ENCODE results near the gene FRS3.

FRS3 gene

DNA sequence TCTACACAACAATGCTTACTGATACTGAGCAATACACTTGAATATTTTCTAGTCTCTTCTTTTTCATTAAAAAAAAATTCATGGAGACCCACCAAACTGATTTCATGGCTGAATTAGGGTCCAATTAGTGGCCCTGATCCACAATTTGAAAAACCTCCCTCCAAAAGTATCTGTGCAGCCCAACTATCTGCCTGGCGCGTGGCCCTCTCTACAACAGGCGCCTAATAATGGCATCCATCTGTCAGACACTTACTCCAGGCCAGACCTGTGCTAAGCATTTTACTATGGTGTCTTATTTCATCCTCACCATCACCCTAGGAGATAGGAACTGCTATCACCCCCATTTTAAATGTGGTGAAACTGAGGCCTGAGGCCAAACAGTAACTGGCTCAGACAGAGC, 58.3 kb downstream of the FRS3 start:
- H3K27ac Mint-ChIP-seq: peak overlapping the region; percentile 95
- peaks cover 100% of the 10 kb centered on the region for H3K4me1 Mint-ChIP-seq
- ATAC-seq: no peak
- H3K36me3 Mint-ChIP-seq: peaks cover 9% of the 10 kb centered on the region
- no peaks in the 10 kb centered on the region for H3K27me3 Mint-ChIP-seq
- H3K9me3 Mint-ChIP-seq: no peaks in the 10 kb centered on the region
- H3K4me3 Mint-ChIP-seq: peak overlapping the region; percentile 86

DNA sequence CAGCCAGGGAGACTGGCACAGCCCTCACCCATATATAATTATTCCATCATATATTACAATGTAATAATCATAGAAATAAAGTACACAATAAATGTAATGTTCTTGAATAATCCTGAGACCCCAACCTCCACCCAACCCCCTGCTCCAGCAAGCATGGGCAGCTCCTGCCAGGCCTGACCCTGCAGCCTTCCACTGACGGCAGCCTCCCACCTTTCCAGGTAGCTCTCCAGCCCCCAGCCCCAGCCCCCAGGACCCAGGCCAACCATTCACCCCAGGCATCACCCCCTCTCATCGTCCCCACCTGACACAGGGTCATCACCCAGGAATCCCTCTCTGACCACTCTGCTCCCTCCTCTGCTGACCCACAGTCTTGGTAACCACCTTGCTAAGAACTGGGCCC, 58.9 kb downstream of the FRS3 start:
- peak overlapping the region; percentile 95 for H3K27ac Mint-ChIP-seq
- no peak for ATAC-seq
- H3K9me3 Mint-ChIP-seq: no peaks in the 10 kb centered on the region
- H3K36me3 Mint-ChIP-seq: peaks cover 14% of the 10 kb centered on the region
- peak overlapping the region; percentile 86 for H3K4me3 Mint-ChIP-seq
- H3K4me1 Mint-ChIP-seq: peaks cover 100% of the 10 kb centered on the region
- no peaks in the 10 kb centered on the region for H3K27me3 Mint-ChIP-seq

DNA sequence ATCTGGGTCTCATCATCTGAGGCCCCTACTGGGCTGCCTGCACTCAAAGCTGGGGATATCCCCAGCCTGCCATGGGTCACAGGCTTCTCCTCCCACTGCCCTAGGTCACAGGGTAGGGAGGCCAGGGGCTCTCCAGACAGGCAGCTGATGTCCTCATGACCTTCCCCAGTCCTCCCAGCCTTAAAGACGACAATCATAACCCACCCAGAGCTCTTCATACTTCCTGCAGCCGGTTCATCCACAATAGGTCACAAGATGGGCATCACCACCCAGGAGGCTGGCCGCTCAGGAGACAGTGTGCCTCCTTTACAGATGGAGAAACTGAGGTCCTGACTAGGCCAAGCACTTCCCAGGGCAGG, 59.5 kb downstream of the FRS3 start:
- Mint-ChIP-seq H3K9me3 (no peaks in the 10 kb centered on the region), H3K4me3 (peak overlapping the region; percentile 51), H3K27ac (peak overlapping the region; percentile 95), H3K4me1 (peaks cover 100% of the 10 kb centered on the region), H3K27me3 (no peaks in the 10 kb centered on the region), H3K36me3 (peaks cover 17% of the 10 kb centered on the region)
- peak; percentile 69 for ATAC-seq
